ENCODE data around the gene MGAT5B.

DNA sequence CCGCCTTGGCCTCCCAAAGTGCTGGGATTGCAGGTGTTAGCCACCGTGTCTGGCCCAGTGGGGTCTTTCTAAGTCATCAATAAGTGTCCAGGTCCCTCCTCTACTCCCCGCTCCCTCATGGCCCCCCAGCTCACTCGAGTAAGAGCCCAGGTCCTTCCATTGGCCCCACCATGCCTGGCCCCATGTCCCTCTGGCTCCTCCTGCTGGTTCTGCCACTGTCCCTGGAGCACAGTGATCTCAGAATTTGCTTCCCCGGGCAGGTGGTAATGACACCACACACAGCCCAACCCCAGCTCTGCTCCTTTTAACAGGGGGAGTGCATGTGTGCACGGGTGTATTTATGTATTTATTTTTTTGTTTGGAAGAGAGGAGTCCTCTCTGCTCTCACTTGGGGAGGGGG is 19.6 kb downstream of the MGAT5B start:
- TF ChIP-seq CTCF (conservative IDR thresholded peaks at IDR 0.05; ENCODE audit: low read depth in 2 of 2) (peak; percentile 37 to 73; a peak in 3 of 4 replicates), POLR2AphosphoS5 (IDR thresholded peaks at IDR 0.05; ENCODE audit: low read depth) (no peak), REST (IDR thresholded peaks at IDR 0.05; ENCODE audit: unreplicated experiment) (no peak), EZH2 (IDR thresholded peaks at IDR 0.05; ENCODE audit: low read depth, unreplicated experiment) (no peak), ZNF331 (CRISPR knock-in tag; IDR thresholded peaks at IDR 0.05; ENCODE audit: low read depth) (no peak), EZH2phosphoT487 (IDR thresholded peaks at IDR 0.05; ENCODE audit: unreplicated experiment) (no peak), ZNF114 (CRISPR knock-in tag; IDR thresholded peaks at IDR 0.05) (no peak), JUNB (IDR thresholded peaks at IDR 0.05; ENCODE audit: unreplicated experiment) (no peak)
- TF ChIP-seq, protein P1, sequence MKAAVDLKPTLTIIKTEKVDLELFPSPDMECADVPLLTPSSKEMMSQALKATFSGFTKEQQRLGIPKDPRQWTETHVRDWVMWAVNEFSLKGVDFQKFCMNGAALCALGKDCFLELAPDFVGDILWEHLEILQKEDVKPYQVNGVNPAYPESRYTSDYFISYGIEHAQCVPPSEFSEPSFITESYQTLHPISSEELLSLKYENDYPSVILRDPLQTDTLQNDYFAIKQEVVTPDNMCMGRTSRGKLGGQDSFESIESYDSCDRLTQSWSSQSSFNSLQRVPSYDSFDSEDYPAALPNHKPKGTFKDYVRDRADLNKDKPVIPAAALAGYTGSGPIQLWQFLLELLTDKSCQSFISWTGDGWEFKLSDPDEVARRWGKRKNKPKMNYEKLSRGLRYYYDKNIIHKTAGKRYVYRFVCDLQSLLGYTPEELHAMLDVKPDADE (IDR thresholded peaks at IDR 0.05) = no peak
